Gastrocnemius medialis (tissue), 4 donors: ENCODE results near the gene BSN. TPM values are rescaled to one million over a fixed set of nuclear protein-coding genes. Genes with fewer than 3 reads are reported as not detected.

ENCODE experiments used
- ATAC-seq, 2 donors: fragments of 150-250 bp; one replicate each; pipeline ENCODE4 v1.9.1; 2016
- DNase-seq, 2 donors: peaks; one replicate each; pipeline ENCODE4 v3.0.0-alpha.2; 2019
- H3K27ac ChIP-seq, 4 donors: fragments of 200-600 bp; sonication (generic); 1 replicate in 1 of 4; 2 replicates in 3 of 4; pipeline ENCODE4 v1.5.1; 2016 to 2018; ENCODE audit warnings: mild to moderate bottlenecking in 2 of 4, moderate library complexity in 1 of 4
- H3K27me3 ChIP-seq, 3 donors: fragments of 200-600 bp; sonication (generic) in 2 of 3; 1 replicate in 1 of 3; 2 replicates in 2 of 3; pipeline versions ENCODE4 v1.5.1 to v1.6.0; 2016 to 2019; ENCODE audit warnings: mild to moderate bottlenecking in 1 of 3, moderate library complexity in 1 of 3
- H3K36me3 ChIP-seq, 2 donors: fragments of 200-600 bp; sonication (generic) in 1 of 2; one replicate each; pipeline ENCODE4 v1.5.1; 2017 to 2018
- H3K4me1 ChIP-seq, 2 donors: fragments of 200-600 bp; sonication (generic) in 1 of 2; one replicate each; pipeline ENCODE4 v1.5.1; 2016 to 2017; ENCODE audit warnings: mild to moderate bottlenecking in 2 of 2
- H3K4me3 ChIP-seq, 4 donors: fragments of 200-600 bp; sonication (generic) in 3 of 4; 1 replicate in 1 of 4; 2 replicates in 3 of 4; pipeline ENCODE4 v1.5.1; 2016 to 2019; ENCODE audit warnings: mild to moderate bottlenecking in 2 of 4
- H3K9me3 ChIP-seq, 3 donors: fragments of 200-600 bp; sonication (generic) in 2 of 3; 1 replicate in 1 of 3; 2 replicates in 2 of 3; pipeline ENCODE4 v1.5.1; 2016 to 2019
- CTCF ChIP-seq, 5 experiments: fragments of 450-650 bp in 3 of 5; fragments of 200-600 bp in 2 of 5; sonication (generic) in 2 of 5; IDR thresholded peaks in 4 of 5; conservative IDR thresholded peaks in 1 of 5; 1 replicate in 4 of 5; 2 replicates in 1 of 5; pipeline ENCODE4 v1.5.1; 2016 to 2019; ENCODE audit warnings: antibody characterized with exemption in 5 of 5, mild to moderate bottlenecking in 3 of 5, moderate library complexity in 3 of 5
- POLR2A ChIP-seq, 2 donors: fragments of 450-650 bp; IDR thresholded peaks; one replicate each; pipeline ENCODE4 v1.6.1; 2017; ENCODE audit warnings: antibody characterized with exemption in 2 of 2, mild to moderate bottlenecking in 2 of 2, moderate library complexity in 2 of 2
- in situ Hi-C, 4 donors: fragments of 200-750 bp; cut with MboI; loops; one replicate each; pipeline versions ENCODE4 v1.15.0 to v1.8.0; 2017; ENCODE audit warnings: low sequenced_read_pairs in 4 of 4
- intact Hi-C: fragments of 100-400 bp; cut with DNase I; formaldehyde crosslinking; loops from one replicate; pipeline ENCODE4 v1.15.1; 2023; ENCODE audit warnings: low total_unique reads
- total RNA-seq, 4 donors: library from RNA; depleted of rRNA; stranded (reverse); fragments of >200 nt; gene quantifications; one replicate each; pipeline versions ENCODE4 v1.1.0 to v1.2.3, GENCODE V29; 2016

The BSN gene
- total RNA-seq, 4 donors from 2014 or later: 0.10 to 0.24 (median 0.21) TPM

GRCh38 chr3:49563766-49564165 is 9.5 kb downstream of the BSN start:
- no peak for DNase-seq
- Histone ChIP-seq H3K9me3 (no peaks in the 10 kb centered on the region), H3K27ac (no peak overlapping the region), H3K4me3 (no peak overlapping the region), H3K27me3 (no peaks in the 10 kb centered on the region), H3K36me3 (no peaks in the 10 kb centered on the region), H3K4me1 (no peaks in the 10 kb centered on the region)
- intact Hi-C loops: no loop called here
- no peak for TF ChIP-seq CTCF (IDR thresholded peaks at IDR 0.05 in 4 of 5, conservative IDR thresholded peaks at IDR 0.05 in 1 of 5)
- no peak for TF ChIP-seq POLR2A (IDR thresholded peaks at IDR 0.05)
- no peak for ATAC-seq
- in situ Hi-C loops: no loop called here

GRCh38 chr3:49566312-49566711 is 12.0 kb downstream of the BSN start:
- no peaks in the 10 kb centered on the region for H3K4me1 ChIP-seq
- in situ Hi-C loops (no loop called here), intact Hi-C loops (no loop called here)
- DNase-seq (no peak), ATAC-seq (no peak)
- TF ChIP-seq POLR2A (IDR thresholded peaks at IDR 0.05): no peak
- no peak for TF ChIP-seq CTCF (IDR thresholded peaks at IDR 0.05 in 4 of 5, conservative IDR thresholded peaks at IDR 0.05 in 1 of 5)
- no peak overlapping the region for H3K4me3 ChIP-seq
- no peaks in the 10 kb centered on the region for H3K9me3 ChIP-seq
- no peaks in the 10 kb centered on the region for H3K27me3 ChIP-seq
- no peaks in the 10 kb centered on the region for H3K36me3 ChIP-seq
- H3K27ac ChIP-seq: no peak overlapping the region

- in situ Hi-C loops (no loop called here), intact Hi-C loops (no loop called here)
- no peak for DNase-seq
- H3K27me3 ChIP-seq: no peaks in the 10 kb centered on the region
- no peak overlapping the region for H3K27ac ChIP-seq
- no peaks in the 10 kb centered on the region for H3K4me1 ChIP-seq
- ATAC-seq: no peak
- no peak overlapping the region for H3K4me3 ChIP-seq
- H3K9me3 ChIP-seq: no peaks in the 10 kb centered on the region
- TF ChIP-seq CTCF (IDR thresholded peaks at IDR 0.05 in 4 of 5, conservative IDR thresholded peaks at IDR 0.05 in 1 of 5): no peak
- no peak for TF ChIP-seq POLR2A (IDR thresholded peaks at IDR 0.05)
- no peaks in the 10 kb centered on the region for H3K36me3 ChIP-seq
These were observed 13.1 kb downstream of the BSN start for GRCh38 chr3:49567406-49567805.

GRCh38 chr3:49568965-49569364 is 14.7 kb downstream of the BSN start:
- Histone ChIP-seq H3K27ac (no peak overlapping the region), H3K4me1 (no peaks in the 10 kb centered on the region), H3K36me3 (no peaks in the 10 kb centered on the region), H3K4me3 (no peak overlapping the region), H3K27me3 (no peaks in the 10 kb centered on the region), H3K9me3 (no peaks in the 10 kb centered on the region)
- TF ChIP-seq CTCF (IDR thresholded peaks at IDR 0.05 in 4 of 5, conservative IDR thresholded peaks at IDR 0.05 in 1 of 5) (no peak), POLR2A (IDR thresholded peaks at IDR 0.05) (no peak)
- no peak for ATAC-seq
- intact Hi-C loops (no loop called here), in situ Hi-C loops (no loop called here)
- no peak for DNase-seq

GRCh38 chr3:49570028-49570654 is 15.9 kb downstream of the BSN start:
- TF ChIP-seq POLR2A (IDR thresholded peaks at IDR 0.05) (no peak), CTCF (IDR thresholded peaks at IDR 0.05 in 4 of 5, conservative IDR thresholded peaks at IDR 0.05 in 1 of 5) (no peak)
- Histone ChIP-seq H3K4me1 (no peaks in the 10 kb centered on the region), H3K9me3 (no peaks in the 10 kb centered on the region), H3K36me3 (no peaks in the 10 kb centered on the region), H3K27me3 (no peaks in the 10 kb centered on the region), H3K4me3 (no peak overlapping the region), H3K27ac (no peak overlapping the region)
- in situ Hi-C loops (no loop called here), intact Hi-C loops (no loop called here)
- DNase-seq: no peak
- no peak for ATAC-seq
